SIG-M5 (cell line): ENCODE results near the gene CERK.

Experiments
- DNase-seq: peaks from one replicate; lab custom pipeline; 2025; lab: John Stamatoyannopoulos, UW

CERK gene

DNA sequence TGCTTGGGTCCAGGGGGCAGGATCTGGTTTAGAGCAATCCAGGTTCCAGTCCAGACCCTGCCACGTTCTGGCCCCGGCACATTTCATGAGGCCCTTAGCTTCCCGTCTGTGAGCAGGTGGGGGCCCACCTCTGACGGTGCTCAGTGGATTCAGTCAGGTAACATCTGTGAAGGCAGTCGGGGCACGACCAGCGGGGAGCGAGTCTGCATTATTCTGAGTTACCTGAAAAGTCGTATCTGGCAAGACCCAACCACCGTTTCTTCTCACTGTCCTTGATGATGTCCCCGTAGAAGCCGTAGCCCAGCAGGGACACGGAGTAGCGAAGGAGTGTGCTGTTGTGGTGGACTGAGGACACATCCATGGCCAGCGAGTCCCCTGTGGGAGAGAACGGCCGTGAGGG lies 39.0 kb downstream of the CERK start:
- no peak for DNase-seq

DNA sequence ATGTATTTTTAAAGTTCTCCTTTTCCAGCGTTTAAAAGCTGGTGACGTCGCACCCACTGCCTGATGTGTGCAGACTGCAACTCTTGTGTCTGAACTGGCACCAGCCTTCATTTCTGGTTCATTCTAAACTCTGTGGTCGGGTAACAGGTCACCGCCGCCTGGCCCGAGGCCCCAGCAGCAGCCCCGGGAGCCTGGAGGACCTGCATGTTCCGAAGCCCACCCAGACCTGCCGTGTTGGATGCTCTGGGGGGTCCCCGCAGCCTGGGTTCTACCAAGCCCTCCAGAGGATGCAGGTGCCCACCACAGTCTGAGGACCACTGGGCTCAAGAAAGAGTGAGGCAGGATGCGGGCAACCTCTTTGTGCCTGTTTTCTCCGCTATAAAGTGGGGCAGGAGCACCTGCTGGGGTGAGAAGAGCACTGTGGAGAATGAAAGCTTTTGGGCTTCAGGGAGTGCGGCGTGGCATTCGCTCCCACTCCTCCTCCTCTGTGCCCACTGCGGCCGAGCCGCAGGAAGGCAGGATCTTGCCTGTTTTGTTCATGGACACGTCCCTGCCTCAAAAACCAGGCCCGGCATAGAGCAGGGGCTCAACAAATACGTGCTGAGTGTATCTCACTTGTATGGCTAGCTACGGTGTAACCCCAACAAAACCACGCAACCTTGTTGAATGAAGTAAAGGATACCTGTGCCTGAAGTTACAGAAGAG lies 40.1 kb downstream of the CERK start:
- no peak for DNase-seq

DNA sequence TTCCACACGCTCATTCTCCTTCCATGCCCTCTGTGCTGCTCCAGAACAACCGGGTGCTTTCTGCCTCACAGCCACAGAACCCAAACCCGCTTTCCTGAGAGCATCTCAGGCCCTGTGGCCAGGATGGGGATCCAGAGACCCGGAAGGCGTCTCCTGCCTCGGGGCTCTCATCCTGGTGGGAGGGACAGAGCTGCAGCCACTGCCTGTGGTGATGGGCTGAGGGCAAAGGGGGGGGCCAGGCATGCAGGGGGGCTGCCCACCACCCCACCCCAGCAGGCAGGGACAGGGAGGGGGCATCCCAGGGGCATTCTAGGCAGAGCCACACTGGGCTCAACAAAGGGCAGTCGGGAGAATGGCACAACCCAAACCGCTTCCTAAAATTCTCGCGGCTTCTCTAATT lies 41.4 kb downstream of the CERK start:
- DNase-seq: no peak

DNA sequence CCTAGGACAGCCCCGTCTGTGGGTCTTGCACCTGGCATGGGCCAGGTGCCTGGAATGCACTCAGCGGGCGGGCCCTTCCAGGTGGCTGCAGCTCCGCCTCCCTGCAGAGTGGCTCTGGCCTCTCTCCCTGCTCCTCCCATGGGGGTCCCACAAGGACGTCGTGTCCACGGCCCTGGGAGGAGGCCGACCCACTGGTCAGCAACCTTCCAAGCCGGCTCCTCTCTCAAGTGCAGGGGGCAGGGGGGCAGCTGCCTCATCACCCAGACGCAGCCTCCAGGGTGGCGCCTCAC lies 41.9 kb downstream of the CERK start:
- no peak for DNase-seq

DNA sequence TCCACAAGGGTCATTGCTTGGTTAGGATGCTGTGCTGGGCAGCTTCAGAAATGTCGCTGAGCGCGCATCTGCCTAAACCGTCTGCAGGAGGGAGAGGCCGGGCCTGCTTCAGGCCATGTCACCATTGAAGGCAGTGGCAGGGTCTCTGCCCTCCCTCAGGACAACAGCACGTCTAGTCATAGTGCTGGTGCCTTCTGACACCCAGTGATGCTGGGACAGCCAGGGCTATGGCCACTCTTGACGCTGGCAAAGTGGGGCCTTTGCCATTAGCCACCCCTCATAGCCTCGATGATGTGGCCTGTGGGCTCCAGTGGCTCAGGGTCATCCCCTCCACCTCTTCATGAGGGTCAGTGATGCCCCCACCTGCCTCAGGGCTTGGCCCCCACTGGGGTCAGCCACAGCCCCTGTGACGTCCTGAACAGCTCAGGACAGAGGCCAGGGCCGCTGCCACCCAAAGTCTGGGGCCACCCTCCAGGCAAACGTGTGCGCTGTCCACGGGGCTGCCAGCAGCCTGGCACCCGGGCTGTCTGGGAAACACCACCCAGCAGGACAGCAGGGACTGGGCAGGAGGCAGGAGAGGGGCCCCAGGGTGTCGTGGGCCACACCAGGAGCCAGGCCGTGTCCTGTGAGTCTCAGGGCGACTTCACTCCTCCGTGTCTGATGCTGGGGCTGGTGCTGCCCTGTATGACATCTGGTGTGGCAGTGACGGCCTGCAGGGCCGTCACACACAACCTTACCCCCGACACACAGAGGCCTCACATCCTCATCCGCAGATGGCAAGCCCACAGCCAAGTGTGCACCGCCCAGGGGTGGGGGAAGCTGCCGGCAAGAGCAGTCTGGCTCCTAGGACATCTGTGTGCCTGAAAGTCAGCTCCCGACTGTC lies 42.5 kb downstream of the CERK start:
- DNase-seq: no peak

DNA sequence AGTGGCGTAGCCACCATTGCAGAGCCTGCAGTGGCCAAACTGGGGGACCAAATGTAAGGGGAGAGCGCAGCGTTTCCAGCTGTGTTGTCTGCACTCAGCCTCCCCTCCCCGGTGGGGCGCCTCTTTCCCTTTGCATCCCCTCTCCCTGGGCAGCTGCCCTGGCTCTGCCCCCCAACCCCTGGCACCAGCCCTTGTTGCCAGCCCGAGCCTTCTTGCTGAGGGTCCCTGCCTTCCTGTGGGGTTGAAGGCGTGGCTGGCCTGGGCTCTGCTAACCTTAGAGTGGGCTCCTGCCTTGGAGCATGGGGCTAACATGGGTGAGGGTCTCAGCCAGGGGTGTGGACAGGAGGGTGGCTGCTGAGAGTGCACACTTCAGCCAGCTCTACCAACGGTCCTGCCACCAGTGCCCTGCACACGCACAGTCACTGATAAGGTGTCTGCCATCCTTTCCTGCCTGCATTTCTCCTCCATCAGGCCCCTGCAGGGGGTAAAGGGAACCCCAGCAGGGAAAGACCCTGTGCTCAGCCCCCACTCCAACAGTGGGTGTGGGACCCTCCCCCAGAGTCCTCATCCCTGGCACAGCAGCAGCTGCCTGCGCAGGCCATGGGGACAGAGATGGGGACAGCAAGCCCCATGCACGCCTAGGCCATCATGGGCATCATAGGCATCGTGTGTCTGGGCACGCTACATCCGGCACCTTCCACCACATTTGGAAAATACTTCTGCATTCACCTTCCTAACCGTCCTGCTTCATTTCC lies 43.5 kb downstream of the CERK start:
- DNase-seq: no peak

DNA sequence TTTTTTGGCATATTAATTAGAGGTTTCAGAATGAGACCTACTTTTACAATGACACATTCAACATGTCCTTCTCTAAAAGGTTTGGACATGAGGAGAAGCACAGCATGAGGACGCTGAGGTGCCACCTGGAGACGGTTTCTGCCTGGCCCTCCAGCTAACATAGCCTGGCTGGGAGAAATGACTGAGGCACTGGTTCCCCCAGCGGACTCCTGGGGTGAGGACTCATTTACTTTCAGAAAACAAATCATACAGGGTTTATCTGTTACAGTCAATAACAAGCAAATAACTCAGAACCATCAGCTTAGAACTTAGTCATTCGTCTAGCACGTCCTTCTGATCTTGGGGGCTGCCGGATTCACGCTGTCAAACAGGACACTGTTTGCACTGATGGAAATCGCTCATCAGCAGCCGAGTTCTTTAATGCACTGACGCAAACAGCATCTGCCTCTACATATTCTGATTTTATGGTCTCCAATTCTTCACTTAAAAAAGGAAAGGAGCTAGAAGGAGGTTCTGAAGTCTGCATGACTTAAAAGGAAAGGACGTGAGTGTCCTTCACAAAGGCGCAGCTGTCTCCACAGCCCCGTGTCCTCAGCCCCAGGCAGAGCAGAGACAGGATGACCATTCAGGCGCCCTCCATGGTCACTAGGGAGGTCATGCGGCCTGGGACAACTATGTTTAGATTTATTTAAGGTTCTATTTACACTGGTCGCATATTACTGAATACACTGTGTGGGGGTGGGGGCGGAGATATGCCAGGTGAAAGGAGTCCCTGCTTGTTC lies 44.2 kb downstream of the CERK start:
- no peak for DNase-seq

DNA sequence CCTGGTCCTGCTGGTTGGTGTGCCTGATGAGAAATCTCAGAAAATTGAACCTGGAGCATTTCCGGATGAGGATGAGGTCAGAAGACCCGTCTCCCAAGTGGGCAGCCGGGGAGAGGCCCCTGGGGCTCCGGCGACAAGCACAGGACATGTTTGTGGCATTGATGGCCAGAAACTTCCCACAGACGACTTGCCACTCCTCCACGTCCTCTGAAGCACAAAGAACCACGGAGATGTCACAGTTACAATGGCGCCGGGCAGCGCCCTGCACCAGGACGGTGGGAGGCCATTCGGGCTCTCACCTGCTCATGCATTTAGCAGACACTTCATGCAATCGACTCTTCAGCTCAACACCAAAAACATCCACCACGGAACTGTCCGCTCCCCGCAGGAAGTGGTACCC lies 46.5 kb downstream of the CERK start:
- DNase-seq: no peak

DNA sequence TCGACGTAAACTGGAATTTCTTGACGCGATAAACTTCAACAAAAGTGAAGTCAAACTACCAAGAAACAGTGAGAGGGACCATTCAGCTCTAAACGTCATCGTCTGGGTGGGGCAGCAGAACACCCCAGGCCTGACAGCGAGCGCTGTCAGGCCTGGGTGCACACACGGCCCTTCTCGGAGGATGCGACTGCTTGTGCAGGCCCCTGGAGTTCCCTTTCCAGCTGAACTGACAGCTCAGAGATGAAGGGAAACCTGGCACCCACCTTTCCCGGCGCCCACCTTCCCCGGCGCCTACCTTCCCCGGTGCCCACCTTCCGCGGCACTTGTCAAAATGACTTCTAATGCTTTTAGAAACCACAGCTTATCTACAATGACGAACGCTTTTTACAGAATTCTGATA lies 47.9 kb downstream of the CERK start:
- DNase-seq: no peak

DNA sequence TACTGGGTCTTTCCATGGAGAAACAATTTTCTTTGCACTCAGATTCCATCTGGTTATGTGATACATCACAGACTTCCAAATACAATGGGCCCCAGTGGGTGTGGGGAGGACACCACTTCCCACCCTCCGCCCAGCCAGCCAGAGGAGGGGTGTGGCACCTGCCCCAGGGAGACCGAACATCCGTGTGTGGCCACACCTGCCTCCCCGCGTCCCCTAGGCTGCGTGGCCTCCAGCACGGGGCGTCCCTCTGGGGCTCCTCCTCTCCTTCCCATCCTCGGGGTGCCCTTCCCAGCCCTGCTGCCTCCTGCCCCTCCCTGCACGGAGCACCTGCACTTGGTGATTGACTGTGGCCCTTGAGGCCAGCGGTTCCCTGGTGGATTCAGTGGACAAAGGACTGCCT lies 49.1 kb downstream of the CERK start:
- DNase-seq: no peak

DNA sequence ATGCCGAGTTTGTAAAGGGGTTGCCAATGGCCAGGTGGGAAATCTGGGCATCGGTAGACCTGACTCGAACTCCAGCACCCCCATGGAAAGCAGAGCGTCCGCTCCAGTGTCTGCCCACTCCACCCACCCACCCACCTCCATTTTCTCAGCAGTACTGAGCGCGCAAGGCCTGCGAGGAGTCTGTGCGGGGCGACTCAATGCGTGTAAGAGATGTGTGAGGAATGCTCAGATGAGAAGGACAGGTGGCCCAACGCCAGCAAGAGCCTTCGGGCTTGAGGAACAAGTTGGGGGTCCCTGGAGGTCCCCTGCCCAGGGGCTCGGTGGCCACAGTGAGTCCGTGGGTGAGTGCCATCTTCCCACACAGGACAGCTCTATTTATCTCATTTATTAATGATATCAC lies 50.6 kb downstream of the CERK start:
- DNase-seq: no peak

DNA sequence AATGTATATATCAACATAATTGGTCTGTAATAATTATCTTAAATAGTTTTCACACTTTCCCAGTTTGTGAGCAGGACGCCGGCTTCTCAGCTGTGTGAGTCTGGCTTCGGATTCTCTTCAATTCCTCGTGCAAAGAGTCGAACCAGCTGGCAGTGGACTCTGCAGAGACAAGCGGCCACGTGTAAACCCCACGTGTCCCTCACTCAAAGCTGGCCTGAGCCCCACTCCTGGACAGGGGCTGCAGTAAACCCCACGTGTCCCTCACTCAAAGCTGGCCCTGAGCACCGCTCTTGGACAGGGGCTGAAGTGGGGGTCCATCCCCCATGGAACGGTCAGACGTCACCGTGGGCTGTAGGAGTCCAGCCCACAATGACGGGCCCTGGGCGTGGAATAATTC lies 51.0 kb downstream of the CERK start:
- no peak for DNase-seq

DNA sequence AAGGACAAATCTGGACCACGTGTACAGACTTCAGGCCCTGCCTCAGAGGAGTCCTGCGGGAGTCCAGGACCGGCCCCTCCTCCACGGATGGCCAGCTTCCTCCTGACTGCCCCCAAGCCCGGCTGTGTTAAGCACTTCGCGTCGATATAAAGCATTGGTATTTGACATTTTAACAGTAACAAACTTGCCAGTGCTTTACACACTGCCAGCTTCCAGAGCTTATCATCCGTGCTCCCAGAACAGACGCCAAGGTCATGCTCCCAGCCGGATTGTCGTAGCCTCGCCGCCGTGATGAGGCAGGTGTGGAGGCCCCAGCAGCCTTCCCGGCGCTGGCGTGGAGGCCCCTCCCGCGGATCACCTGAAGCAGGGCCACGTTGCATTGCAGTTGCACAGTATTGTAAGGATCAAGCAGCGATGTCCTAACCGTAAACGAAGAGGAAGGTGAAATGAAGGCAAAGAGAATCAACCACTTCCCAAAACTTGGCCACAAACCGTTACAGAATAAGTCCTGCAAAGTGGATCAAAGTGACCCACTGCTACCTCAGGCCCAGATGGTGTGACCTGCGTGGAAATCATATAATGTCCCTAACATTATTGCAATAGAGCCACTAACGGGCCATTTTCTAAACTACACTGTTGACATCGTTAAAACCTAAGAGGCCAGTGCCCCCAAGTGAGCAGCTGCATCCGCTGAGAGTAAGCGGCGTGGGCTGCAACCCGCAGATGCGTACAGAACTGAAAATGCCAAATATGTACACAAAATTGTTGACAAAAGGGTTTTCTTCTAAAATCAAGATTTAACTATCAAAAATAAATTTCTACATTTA lies 51.6 kb downstream of the CERK start:
- no peak for DNase-seq

DNA sequence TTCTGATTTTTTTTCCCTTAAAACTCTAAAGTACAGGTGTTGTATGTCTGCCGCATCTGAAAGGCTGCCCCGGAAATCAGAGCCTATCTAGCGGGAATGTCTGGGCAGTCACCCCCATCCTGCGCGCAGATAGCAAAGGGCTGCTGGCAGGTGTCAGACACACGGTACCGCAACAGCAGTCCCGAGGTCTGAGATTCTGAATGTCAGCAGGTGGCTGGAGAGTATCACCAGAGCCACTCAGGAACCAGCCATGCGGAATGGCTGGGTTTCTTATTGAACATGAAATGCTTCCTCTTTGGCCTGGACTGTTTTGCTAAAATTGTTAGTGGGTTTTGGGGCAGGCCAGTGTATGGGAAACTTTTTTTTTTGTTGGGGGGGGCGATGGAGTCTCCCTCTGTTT lies 53.3 kb downstream of the CERK start:
- DNase-seq: no peak

DNA sequence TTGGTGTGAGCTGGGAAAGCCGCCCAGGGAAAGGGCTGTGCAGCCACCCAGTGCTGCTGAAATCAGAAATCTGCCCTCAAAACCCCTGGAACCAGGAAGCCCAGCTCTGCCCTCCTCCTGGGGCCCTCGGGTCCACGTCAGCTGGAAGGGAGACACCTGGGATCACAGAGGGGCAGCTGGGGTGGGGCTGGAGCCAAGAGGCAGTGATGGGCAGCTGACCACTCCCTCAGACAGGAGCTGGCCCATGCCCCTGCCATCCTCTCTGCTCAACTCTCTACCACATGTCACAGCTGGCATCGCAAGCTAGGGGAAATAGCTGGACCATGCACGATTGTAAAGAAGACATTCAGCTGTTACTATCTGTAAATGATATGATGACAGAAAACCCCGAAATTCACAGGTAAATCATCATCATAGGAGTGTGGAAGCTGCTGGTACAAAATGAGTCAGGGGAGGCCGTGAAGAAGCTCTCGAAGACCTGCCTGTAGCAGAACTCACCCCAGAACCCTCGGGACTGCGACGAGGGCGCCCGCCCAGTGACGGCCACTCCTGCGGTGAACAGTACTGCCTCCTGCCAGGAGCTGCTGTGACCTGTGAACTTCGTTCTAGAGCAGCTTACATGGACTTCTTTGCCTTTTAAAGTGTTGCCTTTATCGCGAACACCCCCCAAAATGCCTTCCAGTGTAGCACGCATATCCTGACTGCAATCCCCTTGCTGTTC lies 55.9 kb downstream of the CERK start:
- no peak for DNase-seq

DNA sequence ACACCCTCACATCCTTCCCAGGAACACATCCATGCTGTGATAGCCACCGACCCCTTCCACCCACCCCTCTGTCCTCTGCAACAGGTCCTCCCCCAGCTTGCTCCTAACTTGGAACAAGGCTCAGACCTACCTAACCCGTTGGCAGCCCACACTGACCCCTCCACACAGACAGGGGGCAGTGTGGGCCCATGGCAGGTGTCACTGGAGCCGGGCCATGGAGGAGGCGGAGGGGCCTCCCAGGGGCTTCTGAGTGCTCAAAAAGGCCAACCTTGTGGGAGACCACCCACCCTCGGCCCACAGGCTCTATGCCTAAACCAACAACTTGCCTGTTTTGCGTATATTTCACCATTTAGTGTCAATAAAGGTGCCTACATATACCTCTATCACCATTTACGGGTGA lies 57.0 kb downstream of the CERK start:
- DNase-seq: no peak

DNA sequence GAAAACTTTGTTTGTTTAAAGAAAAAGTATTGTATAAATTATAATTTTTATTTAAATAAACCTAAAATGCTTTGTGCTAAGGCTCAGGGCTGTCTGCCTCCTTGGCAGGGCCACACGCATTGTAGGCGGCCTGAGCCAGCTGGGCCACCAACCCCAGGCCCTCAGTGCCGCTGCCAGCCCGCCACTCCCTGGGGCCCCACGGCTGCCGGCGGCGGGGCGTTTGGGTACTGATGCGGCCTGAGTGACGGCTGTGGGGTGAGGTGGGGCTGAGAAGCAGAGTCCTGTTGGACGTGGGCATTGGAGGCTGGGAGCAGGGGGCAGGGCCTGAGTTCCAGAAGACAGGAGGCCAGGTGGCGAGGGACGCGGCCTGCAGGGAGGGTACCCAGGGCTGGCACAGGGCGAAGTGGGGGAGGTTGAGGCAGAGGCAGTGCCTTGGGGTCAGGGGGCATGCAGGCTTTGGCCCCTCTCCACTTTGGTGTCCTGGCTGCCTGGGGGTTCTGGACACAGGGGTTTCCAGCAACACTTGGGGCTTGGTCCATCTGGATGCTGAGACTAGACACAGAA lies 58.3 kb downstream of the CERK start:
- no peak for DNase-seq

DNA sequence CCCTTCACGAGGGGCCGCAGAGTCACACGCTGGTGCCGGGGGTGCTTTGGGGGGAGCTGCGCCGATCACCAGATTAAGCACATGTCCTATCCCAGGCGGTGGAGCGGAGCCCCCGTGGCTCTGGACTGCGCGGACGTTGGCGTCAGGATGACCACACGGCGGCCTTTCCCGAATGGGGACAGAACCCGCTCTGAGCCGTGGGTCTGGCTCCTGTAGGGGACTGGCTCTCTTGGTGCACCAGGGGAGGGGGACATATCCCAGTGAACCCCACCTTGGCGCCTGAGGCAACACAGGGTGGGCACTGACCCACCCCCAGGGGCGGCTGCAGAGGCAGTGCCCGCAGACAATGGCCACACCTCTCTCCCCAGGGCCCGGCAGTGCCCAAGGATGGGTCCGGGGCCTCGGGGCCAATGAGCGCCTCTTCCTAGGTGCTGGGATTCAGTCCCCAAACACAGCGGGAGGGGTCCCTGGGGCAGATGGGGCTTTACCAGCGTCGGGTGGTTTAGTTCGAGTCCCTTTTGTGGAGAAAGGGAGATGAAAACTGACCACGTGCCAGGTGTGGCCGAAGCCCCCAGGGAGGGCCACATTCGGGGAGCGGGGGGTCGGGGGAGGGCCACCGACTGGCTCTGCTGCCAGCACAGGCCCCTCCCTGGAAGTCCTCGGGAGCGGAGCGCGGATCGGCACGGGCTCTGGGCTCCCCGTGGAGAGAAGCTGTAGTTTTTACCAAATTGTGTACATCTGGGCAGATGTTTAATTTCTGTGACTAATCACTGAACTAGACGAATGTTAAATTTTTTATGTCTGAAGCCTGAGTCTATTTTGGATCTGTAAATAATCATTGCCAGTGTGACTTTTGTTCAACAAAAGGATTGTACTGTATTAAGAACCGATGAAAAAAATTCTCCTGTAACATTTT lies 59.0 kb downstream of the CERK start:
- DNase-seq: no peak

DNA sequence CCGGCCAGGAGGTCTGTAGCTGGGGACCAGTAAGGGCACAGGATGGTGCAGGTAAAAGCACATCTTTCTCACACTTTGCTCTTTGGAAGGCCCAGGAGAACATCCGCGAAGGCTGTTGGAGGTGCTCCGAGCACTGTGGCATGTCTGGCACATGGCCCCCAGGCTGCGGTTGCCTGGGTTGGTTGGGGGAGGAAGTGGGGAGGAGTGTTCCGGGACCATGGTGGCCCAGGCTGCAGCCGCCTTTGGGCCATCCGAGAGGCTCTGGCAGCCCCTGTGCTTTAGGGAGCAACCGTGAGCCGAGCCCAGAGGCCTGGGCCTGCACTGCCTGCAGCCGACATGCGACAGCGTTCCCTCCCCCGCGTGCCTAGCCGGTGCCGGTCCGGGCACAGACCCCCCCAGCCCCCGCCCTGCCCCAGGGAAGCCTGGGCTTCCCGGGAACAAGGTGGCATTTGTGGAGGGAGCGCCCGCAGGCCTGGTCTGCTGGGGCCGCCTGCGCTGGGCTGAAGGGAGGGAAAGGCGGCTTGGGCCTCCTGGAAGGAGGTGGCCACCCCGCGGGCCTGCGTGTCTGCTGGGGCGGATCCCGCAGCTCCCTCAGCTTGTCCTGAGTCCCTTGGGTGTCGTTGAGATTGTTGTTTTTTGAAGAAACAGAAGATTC lies 59.9 kb downstream of the CERK start:
- no peak for DNase-seq
